Panc1 (cell line): ENCODE data around the gene ABLIM2. TPM values are rescaled to one million over a fixed set of nuclear protein-coding genes. Genes with fewer than 3 reads are reported as not detected.

ENCODE experiments used
- ATAC-seq: fragments of 200-7000 bp; cut with Tn5 transposase; 2 replicates; pipeline ENCODE4 v1.9.1; 2020; ENCODE audit warnings: mild to moderate bottlenecking, moderate library complexity
- BruUV-seq: library from RNA; stranded (reverse); fragments of 400-500 nt; replicated peaks from 2 replicates; lab custom pipeline; 2021; lab: Mats Ljungman, UMichigan
- CTCF ChIA-PET: fragments of 300-600 bp; sonication (Branson Sonifier 250); formaldehyde crosslinking; loops from one replicate; lab custom pipeline; 2022; ENCODE audit warnings: antibody characterized with exemption; lab: Charles Lee
- POLR2A ChIA-PET: fragments of 300-600 bp; sonication (Branson Sonifier 250); formaldehyde crosslinking; loops from one replicate; lab custom pipeline; 2022; ENCODE audit warnings: antibody characterized with exemption; lab: Charles Lee
- DNase-seq: peaks from one replicate; pipeline ENCODE4 v3.0.0-alpha.2; 2010; ENCODE audit warnings: low read depth, low spot score
- H3K27ac ChIP-seq: 2 replicates; pipeline ENCODE4 v1.5.1; 2011; ENCODE audit warnings: mild to moderate bottlenecking, low read length, inconsistent platforms
- H3K27me3 ChIP-seq: fragments of 200-500 bp; sonication (Bioruptor generic); 2 replicates; pipeline ENCODE4 v1.6.0; 2014; ENCODE audit warnings: low read length, inconsistent platforms; ENCODE audit not compliant: control insufficient read depth, insufficient read depth
- H3K36me3 ChIP-seq: fragments of 200-500 bp; sonication (Bioruptor generic); 2 replicates; pipeline ENCODE4 v1.5.1; 2014; ENCODE audit warnings: inconsistent platforms, mild to moderate bottlenecking, low read length, moderate library complexity; ENCODE audit not compliant: control insufficient read depth, insufficient read depth
- H3K4me1 ChIP-seq: 2 replicates; pipeline ENCODE4 v1.5.1; 2011; ENCODE audit warnings: inconsistent platforms, mild to moderate bottlenecking, low read length, moderate library complexity; ENCODE audit not compliant: control insufficient read depth, insufficient read depth
- H3K4me3 ChIP-seq, 2 experiments: 2 replicates each; pipeline ENCODE4 v1.5.1; 2011 to 2012; ENCODE audit warnings: low read depth in 2 of 2, low read length in 2 of 2, mild to moderate bottlenecking in 2 of 2, inconsistent platforms in 1 of 2, moderate library complexity in 1 of 2
- H3K9me3 ChIP-seq: fragments of 200-500 bp; sonication (Bioruptor generic); 2 replicates; pipeline ENCODE4 v1.5.1; 2014; ENCODE audit warnings: low read depth, mild to moderate bottlenecking, inconsistent platforms, low read length, moderate library complexity; ENCODE audit not compliant: control insufficient read depth, insufficient read depth
- POLR2AphosphoS5 ChIP-seq: IDR thresholded peaks from 2 replicates; pipeline ENCODE4 v1.6.1; 2012; ENCODE audit warnings: mild to moderate bottlenecking, low read depth, low read length, moderate library complexity
- SIN3A ChIP-seq: IDR thresholded peaks from 2 replicates; pipeline ENCODE4 v1.6.1; 2012; ENCODE audit warnings: low read depth, mild to moderate bottlenecking, low read length, moderate library complexity, borderline replicate concordance; ENCODE audit not compliant: insufficient read depth
- TCF7L2 ChIP-seq: IDR thresholded peaks from 2 replicates; pipeline ENCODE4 v1.6.1; 2011; ENCODE audit warnings: mild to moderate bottlenecking, low read depth, low read length, inconsistent platforms
- in situ Hi-C: cut with HindIII; loops from 2 replicates; pipeline ENCODE4 v1.10.0; 2016; ENCODE audit warnings: low sequenced_read_pairs, low pct_unique_long_range_greater_than_20kb
- intact Hi-C: fragments of 100-400 bp; cut with micrococcal nuclease; formaldehyde crosslinking; loops from one replicate; pipeline ENCODE4 v1.10.0; 2022; ENCODE audit not compliant: unreplicated experiment
- total RNA-seq: library from RNA; stranded (reverse); gene quantifications from one replicate; pipeline ENCODE4 v1.2.1, GENCODE V29; 2021; ENCODE audit not compliant: unreplicated experiment
- TF ChIP-seq, protein P1 (sequence below): fragments of 450-650 bp; IDR thresholded peaks from 2 replicates; pipeline ENCODE4 v1.5.1; 2017; ENCODE audit warnings: mild to moderate bottlenecking
- TF ChIP-seq, protein P2 (sequence below), 2 experiments: IDR thresholded peaks; 2 replicates each; pipeline ENCODE4 v1.6.1; 2011 to 2012; ENCODE audit warnings: low read depth in 2 of 2, control low read depth in 1 of 2, low read length in 1 of 2, mild to moderate bottlenecking in 1 of 2, moderate library complexity in 1 of 2; ENCODE audit not compliant: insufficient read depth in 1 of 2

Gene ABLIM2
- total RNA-seq, 1 experiment from 2014 or later: 0.64 TPM

DNA sequence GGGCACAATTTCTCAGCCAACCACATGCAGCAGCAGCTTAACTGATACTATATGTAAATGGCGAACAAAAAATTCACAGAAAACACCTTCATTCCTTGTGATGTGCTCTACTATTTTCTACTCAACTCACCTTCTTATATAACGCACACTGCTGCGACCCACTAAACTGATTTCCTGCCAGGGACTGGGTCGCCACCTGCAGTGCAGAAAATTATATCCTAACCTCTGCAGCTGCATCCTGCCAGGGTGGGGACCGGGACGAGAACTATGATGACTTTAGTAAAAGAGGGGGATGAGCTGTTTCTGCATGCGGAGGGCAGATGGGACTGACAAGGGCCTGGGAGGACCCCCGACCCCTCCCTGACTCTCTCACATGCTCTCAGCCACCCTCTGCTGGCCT, 27.4 kb downstream of the ABLIM2 start:
- Histone ChIP-seq H3K36me3 (no peaks in the 10 kb centered on the region), H3K27me3 (no peaks in the 10 kb centered on the region), H3K9me3 (no peaks in the 10 kb centered on the region), H3K4me1 (no peaks in the 10 kb centered on the region), H3K4me3 (no peak overlapping the region), H3K27ac (no peak overlapping the region)
- no peak for ATAC-seq
- in situ Hi-C loops (no loop called here), intact Hi-C loops (no loop called here)
- TF ChIP-seq TCF7L2 (no peak), SIN3A (no peak), POLR2AphosphoS5 (no peak)
- TF ChIP-seq, protein P1, sequence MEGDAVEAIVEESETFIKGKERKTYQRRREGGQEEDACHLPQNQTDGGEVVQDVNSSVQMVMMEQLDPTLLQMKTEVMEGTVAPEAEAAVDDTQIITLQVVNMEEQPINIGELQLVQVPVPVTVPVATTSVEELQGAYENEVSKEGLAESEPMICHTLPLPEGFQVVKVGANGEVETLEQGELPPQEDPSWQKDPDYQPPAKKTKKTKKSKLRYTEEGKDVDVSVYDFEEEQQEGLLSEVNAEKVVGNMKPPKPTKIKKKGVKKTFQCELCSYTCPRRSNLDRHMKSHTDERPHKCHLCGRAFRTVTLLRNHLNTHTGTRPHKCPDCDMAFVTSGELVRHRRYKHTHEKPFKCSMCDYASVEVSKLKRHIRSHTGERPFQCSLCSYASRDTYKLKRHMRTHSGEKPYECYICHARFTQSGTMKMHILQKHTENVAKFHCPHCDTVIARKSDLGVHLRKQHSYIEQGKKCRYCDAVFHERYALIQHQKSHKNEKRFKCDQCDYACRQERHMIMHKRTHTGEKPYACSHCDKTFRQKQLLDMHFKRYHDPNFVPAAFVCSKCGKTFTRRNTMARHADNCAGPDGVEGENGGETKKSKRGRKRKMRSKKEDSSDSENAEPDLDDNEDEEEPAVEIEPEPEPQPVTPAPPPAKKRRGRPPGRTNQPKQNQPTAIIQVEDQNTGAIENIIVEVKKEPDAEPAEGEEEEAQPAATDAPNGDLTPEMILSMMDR: no peak
- TF ChIP-seq, protein P2, sequence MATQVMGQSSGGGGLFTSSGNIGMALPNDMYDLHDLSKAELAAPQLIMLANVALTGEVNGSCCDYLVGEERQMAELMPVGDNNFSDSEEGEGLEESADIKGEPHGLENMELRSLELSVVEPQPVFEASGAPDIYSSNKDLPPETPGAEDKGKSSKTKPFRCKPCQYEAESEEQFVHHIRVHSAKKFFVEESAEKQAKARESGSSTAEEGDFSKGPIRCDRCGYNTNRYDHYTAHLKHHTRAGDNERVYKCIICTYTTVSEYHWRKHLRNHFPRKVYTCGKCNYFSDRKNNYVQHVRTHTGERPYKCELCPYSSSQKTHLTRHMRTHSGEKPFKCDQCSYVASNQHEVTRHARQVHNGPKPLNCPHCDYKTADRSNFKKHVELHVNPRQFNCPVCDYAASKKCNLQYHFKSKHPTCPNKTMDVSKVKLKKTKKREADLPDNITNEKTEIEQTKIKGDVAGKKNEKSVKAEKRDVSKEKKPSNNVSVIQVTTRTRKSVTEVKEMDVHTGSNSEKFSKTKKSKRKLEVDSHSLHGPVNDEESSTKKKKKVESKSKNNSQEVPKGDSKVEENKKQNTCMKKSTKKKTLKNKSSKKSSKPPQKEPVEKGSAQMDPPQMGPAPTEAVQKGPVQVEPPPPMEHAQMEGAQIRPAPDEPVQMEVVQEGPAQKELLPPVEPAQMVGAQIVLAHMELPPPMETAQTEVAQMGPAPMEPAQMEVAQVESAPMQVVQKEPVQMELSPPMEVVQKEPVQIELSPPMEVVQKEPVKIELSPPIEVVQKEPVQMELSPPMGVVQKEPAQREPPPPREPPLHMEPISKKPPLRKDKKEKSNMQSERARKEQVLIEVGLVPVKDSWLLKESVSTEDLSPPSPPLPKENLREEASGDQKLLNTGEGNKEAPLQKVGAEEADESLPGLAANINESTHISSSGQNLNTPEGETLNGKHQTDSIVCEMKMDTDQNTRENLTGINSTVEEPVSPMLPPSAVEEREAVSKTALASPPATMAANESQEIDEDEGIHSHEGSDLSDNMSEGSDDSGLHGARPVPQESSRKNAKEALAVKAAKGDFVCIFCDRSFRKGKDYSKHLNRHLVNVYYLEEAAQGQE (IDR thresholded peaks at IDR 0.05; ENCODE audit: insufficient read depth in 1 of 2, low read depth in 2 of 2, low read length in 1 of 2): no peak
- no TSS peak for BruUV-seq
- ChIA-PET POLR2A (no interaction called here), CTCF (no interaction called here)
- no peak for DNase-seq

DNA sequence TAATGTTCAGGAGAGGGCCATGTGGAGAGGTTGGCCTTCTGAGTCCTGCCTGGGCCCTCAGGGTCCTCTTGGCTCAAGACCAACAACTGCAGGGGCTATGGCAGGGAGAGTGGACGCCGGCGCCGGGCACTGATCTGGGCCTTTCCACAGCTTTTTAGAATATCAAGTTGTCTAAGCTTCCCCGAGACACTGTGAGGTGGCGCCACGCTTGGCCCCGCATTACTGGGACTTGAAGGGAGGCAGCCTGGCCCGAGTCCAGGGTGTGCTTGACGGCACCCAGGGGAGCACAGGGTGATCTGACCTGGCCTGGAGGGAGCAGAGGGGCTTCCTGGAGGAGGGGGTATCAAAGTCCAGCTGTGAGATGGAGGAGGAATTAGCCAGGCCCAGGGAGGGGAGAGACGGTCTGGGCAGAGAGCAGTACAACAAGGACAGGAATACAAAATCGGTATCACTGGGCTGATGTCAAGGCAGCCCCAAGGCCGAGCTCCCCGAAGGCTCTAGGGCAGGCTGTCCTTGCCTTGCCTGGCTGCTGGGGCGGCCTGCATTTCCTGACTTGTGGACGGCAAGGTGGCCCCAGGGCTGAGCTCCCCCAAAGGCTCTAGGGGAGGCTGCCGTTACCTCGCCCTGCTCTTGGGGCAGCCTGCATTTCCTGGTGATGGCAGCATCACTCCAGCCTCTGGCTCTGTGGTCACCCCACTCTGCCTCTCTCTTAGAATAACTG, 28.1 kb downstream of the ABLIM2 start:
- no TSS peak for BruUV-seq
- TF ChIP-seq, protein P2 (IDR thresholded peaks at IDR 0.05; ENCODE audit: insufficient read depth in 1 of 2, low read depth in 2 of 2, low read length in 1 of 2): no peak
- no peak for TF ChIP-seq SIN3A
- TF ChIP-seq TCF7L2: no peak
- TF ChIP-seq, protein P1: no peak
- TF ChIP-seq POLR2AphosphoS5: no peak
- in situ Hi-C loops: no loop called here
- Histone ChIP-seq H3K4me3 (no peak overlapping the region), H3K4me1 (no peaks in the 10 kb centered on the region), H3K9me3 (no peaks in the 10 kb centered on the region), H3K27me3 (no peaks in the 10 kb centered on the region), H3K27ac (no peak overlapping the region), H3K36me3 (no peaks in the 10 kb centered on the region)
- no peak for DNase-seq
- intact Hi-C loops: no loop called here
- ChIA-PET CTCF (no interaction called here), POLR2A (no interaction called here)
- ATAC-seq: no peak; the same call in 1 of the 2 replicates
